CD4-positive, alpha-beta memory T cell (primary cell): Measurements from ENCODE around the gene PERM1. TPM values are rescaled to one million over a fixed set of nuclear protein-coding genes. Genes with fewer than 3 reads are reported as not detected.

Source experiments
- CTCF ChIA-PET: fragments of 350-600 bp; sonication (Branson Sonifier 250); formaldehyde crosslinking; loops from one replicate; lab custom pipeline; 2021; ENCODE audit warnings: inconsistent platforms; ENCODE audit not compliant: partially characterized antibody; lab: Charles Lee
- POLR2A ChIA-PET: fragments of 350-600 bp; sonication (Branson Sonifier 250); formaldehyde crosslinking; loops from one replicate; lab custom pipeline; 2021; ENCODE audit not compliant: partially characterized antibody; lab: Charles Lee
- DNase-seq, 5 donors: peaks; one replicate each; pipeline versions ENCODE4 v3.0.0 to v3.0.0-alpha.2; 2020 to 2022; ENCODE audit warnings: mixed read lengths in 1 of 5
- H3K27ac ChIP-seq: one replicate; pipeline ENCODE4 v1.7.0; 2013; ENCODE audit warnings: low read depth, low read length
- H3K27me3 ChIP-seq: 2 replicates; pipeline ENCODE4 v1.7.0; 2013; ENCODE audit warnings: mild to moderate bottlenecking, low read length, moderate library complexity; ENCODE audit not compliant: insufficient read depth
- H3K36me3 ChIP-seq: 2 replicates; pipeline ENCODE4 v1.7.0; 2013; ENCODE audit warnings: mild to moderate bottlenecking, low read length, moderate library complexity; ENCODE audit not compliant: insufficient read depth
- H3K4me1 ChIP-seq: 2 replicates; pipeline ENCODE4 v1.7.0; 2013; ENCODE audit warnings: mild to moderate bottlenecking, low read length, moderate library complexity; ENCODE audit not compliant: insufficient read depth
- H3K4me3 ChIP-seq, 2 donors: one replicate each; pipeline ENCODE4 v1.7.0; 2013; ENCODE audit warnings: low read length in 2 of 2, mild to moderate bottlenecking in 1 of 2
- H3K9me3 ChIP-seq, 2 donors: one replicate each; pipeline ENCODE4 v1.7.0; 2013; ENCODE audit warnings: low read length in 2 of 2, control low read depth in 1 of 2; ENCODE audit not compliant: control insufficient read depth in 1 of 2
- H3K27ac Mint-ChIP-seq, 7 donors: one replicate each; pipeline ENCODE4 v1.8.0; 2020 to 2021; ENCODE audit warnings: mixed read lengths in 7 of 7, mild to moderate bottlenecking in 6 of 7, inconsistent platforms in 3 of 7, moderate library complexity in 3 of 7
- H3K27me3 Mint-ChIP-seq, 2 donors: one replicate each; pipeline ENCODE4 v1.8.0; 2020 to 2021; ENCODE audit warnings: mixed read lengths in 2 of 2
- H3K36me3 Mint-ChIP-seq, 2 donors: one replicate each; pipeline ENCODE4 v1.8.0; 2020 to 2021; ENCODE audit warnings: mixed read lengths in 2 of 2, inconsistent platforms in 1 of 2, mild to moderate bottlenecking in 1 of 2
- H3K4me1 Mint-ChIP-seq, 4 donors: one replicate each; pipeline ENCODE4 v1.8.0; 2020 to 2021; ENCODE audit warnings: mixed read lengths in 4 of 4, mild to moderate bottlenecking in 1 of 4
- H3K4me3 Mint-ChIP-seq, 8 donors: one replicate each; pipeline ENCODE4 v1.8.0; 2020 to 2021; ENCODE audit warnings: mixed read lengths in 8 of 8, mild to moderate bottlenecking in 7 of 8, moderate library complexity in 6 of 8, inconsistent platforms in 3 of 8
- H3K9me3 Mint-ChIP-seq, 8 donors: one replicate each; pipeline ENCODE4 v1.8.0; 2020 to 2021; ENCODE audit warnings: mixed read lengths in 8 of 8, mild to moderate bottlenecking in 5 of 8, inconsistent platforms in 3 of 8, moderate library complexity in 1 of 8
- intact Hi-C: fragments of 100-400 bp; cut with micrococcal nuclease; formaldehyde crosslinking; loops from one replicate; pipeline ENCODE4 v1.15.1; 2023
- polyA plus RNA-seq, 2 donors: library from polyadenylated mRNA; unstranded; fragments of 300-500 nt; fragmentation: Illumina TruSeq; gene quantifications; one replicate each; pipeline ENCODE4 v1.2.3, GENCODE V29; 2021
- total RNA-seq, 2 experiments: library from RNA; stranded (reverse); gene quantifications; one replicate each; pipeline ENCODE4 v1.2.3, GENCODE V29; 2021

Gene PERM1
- total and polyA plus RNA-seq, 4 experiments from 2014 or later: 0.16 TPM; not detected in 3

DNA sequence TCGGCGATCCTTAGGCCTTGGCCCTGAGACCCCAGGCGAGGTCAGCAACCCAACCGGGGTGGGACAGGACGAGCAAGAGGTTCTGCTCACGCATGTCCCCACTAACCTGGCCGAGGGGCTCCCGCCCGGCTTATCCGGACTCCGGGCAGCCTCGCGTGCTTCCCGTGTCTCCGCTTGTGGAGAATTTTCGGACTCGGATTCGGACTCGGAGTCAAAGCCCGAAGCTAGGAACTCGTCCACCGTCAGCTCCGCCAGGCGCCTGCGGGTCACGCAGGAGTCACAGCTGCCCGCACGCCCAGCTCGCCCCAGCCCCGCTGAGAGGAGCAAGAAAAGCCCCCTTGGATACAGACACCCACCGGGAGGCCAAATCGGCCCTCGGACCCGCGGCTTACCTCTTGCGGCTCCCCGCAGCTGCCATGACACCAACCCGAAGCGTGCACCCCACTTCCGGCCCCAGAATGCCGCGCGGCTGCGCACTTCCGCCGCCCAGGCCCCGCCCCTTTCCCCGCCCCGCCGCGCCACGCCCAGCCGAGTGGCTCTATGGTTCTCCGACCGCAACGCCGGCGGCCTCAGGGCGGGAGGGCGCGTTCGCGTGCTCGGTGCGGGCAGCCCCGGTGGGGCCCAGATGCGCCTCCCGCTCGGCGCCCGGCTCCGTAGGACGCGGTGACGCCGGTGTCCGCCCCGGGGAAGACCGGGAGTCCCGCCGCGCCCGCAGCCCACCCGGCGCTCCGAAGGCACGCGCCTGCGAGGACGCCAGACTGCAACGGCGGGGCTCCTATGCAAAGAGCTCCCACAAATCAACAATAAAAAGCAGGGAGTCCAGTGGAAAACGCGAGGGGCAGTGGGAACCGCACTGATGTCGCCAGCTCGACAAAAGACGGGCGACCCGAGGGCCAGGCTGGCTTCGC is 22.8 kb downstream of the PERM1 start, which contains the start of gene NOC2L:
TSS of gene NOC2L (minus strand) at position 434 of the 908 bp plus-strand sequence. CDS start at position 418, 16 bp downstream.
- DNase-seq: peak; percentile 90 to 93 (median 92)
- ChIA-PET POLR2A (interaction anchor here (0.6 to 1.8 kb wide), 7 partner anchors 8 to 109 kb away, joined by 3 to 9 read pairs (median 3); partner anchors contain the start of genes ISG15 and PLEKHN1), CTCF (interaction anchor here (1.2 to 1.5 kb wide), 4 partner anchors 8 to 90 kb away, joined by 3 to 7 read pairs (median 4); no protein-coding TSS in a partner anchor)
- intact Hi-C loops: loop anchor here (2.0 to 5.0 kb wide), 2 partner anchors 37 to 54 kb away; partner anchors contain the start of genes ISG15 and SAMD11
- H3K27me3 Mint-ChIP-seq: no peaks in the 10 kb centered on the region
- H3K36me3 Mint-ChIP-seq: peaks cover 12 to 31% of the 10 kb centered on the region in 2 donors
- H3K27ac Mint-ChIP-seq: peak within 1 kb of the TSS; percentile 75 to 93 (median 86)
- peaks cover 23% of the 10 kb centered on the region for H3K4me1 ChIP-seq
- peaks cover 7 to 34% (median 18%) of the 10 kb centered on the region in 4 donors for H3K4me1 Mint-ChIP-seq
- peaks cover 28% of the 10 kb centered on the region for H3K36me3 ChIP-seq
- peak within 1 kb of the TSS; percentile 65 for H3K27ac ChIP-seq
- H3K4me3 ChIP-seq: peak within 1 kb of the TSS; percentile 83 to 99
- no peaks in the 10 kb centered on the region for H3K27me3 ChIP-seq
- H3K9me3 ChIP-seq: no peaks in the 10 kb centered on the region
- H3K9me3 Mint-ChIP-seq: no peaks in the 10 kb centered on the region
- H3K4me3 Mint-ChIP-seq: peak within 1 kb of the TSS; percentile 89 to 96 (median 91)

DNA sequence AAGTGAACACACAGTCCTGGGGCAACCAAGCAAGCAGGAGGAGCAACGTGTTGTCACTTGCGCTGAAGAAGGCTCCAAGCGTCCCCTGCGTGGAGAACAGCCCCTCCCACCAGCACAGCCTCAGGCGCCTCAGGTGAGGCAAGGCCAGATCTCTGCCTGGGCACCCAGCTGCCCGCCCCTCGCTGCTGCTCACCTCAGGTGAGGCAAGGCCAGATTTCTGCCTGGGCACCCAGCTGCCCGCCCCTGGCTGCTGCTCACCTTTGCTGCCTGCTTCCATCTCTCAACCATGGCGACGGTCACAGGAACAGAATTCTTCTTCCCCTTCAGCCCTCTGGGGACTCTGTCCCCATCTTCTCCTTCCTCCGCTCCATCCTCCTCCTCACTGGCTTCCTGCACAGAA is 25.3 kb downstream of the PERM1 start:
- H3K4me3 Mint-ChIP-seq: no peak overlapping the region
- no peak overlapping the region for H3K4me3 ChIP-seq
- H3K36me3 ChIP-seq: peaks cover 52% of the 10 kb centered on the region
- intact Hi-C loops: loop anchor here (5.0 kb wide), 1 partner anchor 34 kb away; the partner anchor contains the start of gene SAMD11
- H3K4me1 Mint-ChIP-seq: peaks cover 7 to 28% (median 18%) of the 10 kb centered on the region in 4 donors
- H3K9me3 Mint-ChIP-seq: no peaks in the 10 kb centered on the region
- DNase-seq: no peak
- H3K9me3 ChIP-seq: no peaks in the 10 kb centered on the region
- no peak overlapping the region for H3K27ac Mint-ChIP-seq
- no peak overlapping the region for H3K27ac ChIP-seq
- peaks cover 19 to 45% of the 10 kb centered on the region in 2 donors for H3K36me3 Mint-ChIP-seq
- CTCF ChIA-PET: interaction anchor here (0.9 kb wide), 1 partner anchor 20 kb away, joined by 3 read pairs; no protein-coding TSS in a partner anchor
- no peaks in the 10 kb centered on the region for H3K27me3 Mint-ChIP-seq
- peaks cover 21% of the 10 kb centered on the region for H3K4me1 ChIP-seq
- no peaks in the 10 kb centered on the region for H3K27me3 ChIP-seq
- POLR2A ChIA-PET: interaction anchor here (1.3 to 1.5 kb wide), 2 partner anchors 14 to 16 kb away, joined by 3 to 4 read pairs; no protein-coding TSS in a partner anchor

DNA sequence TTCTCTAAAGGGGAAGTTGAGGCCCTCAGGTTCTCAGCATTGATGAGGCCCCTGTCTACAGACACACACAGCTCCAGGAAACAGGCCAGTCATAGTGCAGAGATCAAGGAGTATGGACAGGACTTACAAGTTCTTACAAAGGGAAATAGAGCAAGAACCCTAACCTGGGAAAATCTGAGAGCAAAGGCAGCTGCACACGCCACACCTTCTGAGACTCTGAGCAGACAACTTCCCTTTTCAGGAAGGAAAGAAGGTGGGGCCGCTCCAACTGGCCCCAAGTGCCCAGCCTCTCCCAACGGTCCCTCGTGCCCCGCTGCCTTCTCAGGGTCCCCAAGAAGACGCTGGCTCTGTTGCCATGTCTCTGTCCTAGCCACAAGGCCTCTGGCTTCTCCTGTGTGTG is 26.4 kb downstream of the PERM1 start:
- peak overlapping the region in 1 of 7 donors; percentile 44 for H3K27ac Mint-ChIP-seq
- Histone ChIP-seq H3K27me3 (no peaks in the 10 kb centered on the region), H3K4me3 (no peak overlapping the region), H3K9me3 (no peaks in the 10 kb centered on the region), H3K27ac (no peak overlapping the region), H3K36me3 (peaks cover 59% of the 10 kb centered on the region), H3K4me1 (peaks cover 16% of the 10 kb centered on the region)
- H3K4me1 Mint-ChIP-seq: peaks cover 8 to 29% (median 19%) of the 10 kb centered on the region in 4 donors
- peaks cover 0 to 2% (median 0%) of the 10 kb centered on the region in 8 donors for H3K9me3 Mint-ChIP-seq
- no peaks in the 10 kb centered on the region for H3K27me3 Mint-ChIP-seq
- intact Hi-C loops: loop anchor here (5.0 kb wide), 1 partner anchor 33 kb away; the partner anchor contains the start of gene SAMD11
- ChIA-PET POLR2A (no interaction called here), CTCF (no interaction called here)
- H3K36me3 Mint-ChIP-seq: peaks cover 26 to 54% of the 10 kb centered on the region in 2 donors
- DNase-seq: no peak
- H3K4me3 Mint-ChIP-seq: peak overlapping the region in 2 of 8 donors; percentile 43 to 55

DNA sequence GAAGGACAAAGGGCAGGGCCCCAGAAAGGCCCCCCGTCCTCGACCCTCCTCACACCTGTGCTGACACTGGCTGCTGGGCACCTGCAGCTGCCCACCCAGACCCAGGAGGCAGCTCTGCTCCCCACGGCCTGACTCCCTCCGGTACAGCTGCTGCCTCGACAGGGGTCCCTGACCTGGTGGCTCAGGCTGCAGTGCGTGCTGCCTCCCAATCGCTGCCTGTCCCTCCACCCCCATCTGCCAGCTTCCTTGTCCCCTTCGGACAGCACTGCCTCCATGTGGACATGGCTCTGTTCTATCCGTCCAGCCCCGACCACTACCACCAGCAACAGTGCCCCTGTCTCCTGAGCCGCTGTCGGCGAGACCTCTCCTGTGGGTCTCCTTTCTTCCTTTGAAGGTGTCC is 27.0 kb downstream of the PERM1 start:
- H3K9me3 Mint-ChIP-seq: peaks cover 0 to 2% (median 0%) of the 10 kb centered on the region in 8 donors
- peak overlapping the region in 1 of 7 donors; percentile 44 for H3K27ac Mint-ChIP-seq
- H3K36me3 Mint-ChIP-seq: peaks cover 32 to 57% of the 10 kb centered on the region in 2 donors
- ChIA-PET POLR2A (no interaction called here), CTCF (no interaction called here)
- H3K4me3 Mint-ChIP-seq: no peak overlapping the region
- Histone ChIP-seq H3K9me3 (no peaks in the 10 kb centered on the region), H3K27me3 (no peaks in the 10 kb centered on the region), H3K4me1 (peaks cover 16% of the 10 kb centered on the region), H3K4me3 (no peak overlapping the region), H3K36me3 (peaks cover 65% of the 10 kb centered on the region), H3K27ac (no peak overlapping the region)
- intact Hi-C loops: loop anchor here (5.0 kb wide), 1 partner anchor 33 kb away; the partner anchor contains the start of gene SAMD11
- peaks cover 9 to 33% (median 19%) of the 10 kb centered on the region in 4 donors for H3K4me1 Mint-ChIP-seq
- DNase-seq: no peak
- H3K27me3 Mint-ChIP-seq: no peaks in the 10 kb centered on the region

DNA sequence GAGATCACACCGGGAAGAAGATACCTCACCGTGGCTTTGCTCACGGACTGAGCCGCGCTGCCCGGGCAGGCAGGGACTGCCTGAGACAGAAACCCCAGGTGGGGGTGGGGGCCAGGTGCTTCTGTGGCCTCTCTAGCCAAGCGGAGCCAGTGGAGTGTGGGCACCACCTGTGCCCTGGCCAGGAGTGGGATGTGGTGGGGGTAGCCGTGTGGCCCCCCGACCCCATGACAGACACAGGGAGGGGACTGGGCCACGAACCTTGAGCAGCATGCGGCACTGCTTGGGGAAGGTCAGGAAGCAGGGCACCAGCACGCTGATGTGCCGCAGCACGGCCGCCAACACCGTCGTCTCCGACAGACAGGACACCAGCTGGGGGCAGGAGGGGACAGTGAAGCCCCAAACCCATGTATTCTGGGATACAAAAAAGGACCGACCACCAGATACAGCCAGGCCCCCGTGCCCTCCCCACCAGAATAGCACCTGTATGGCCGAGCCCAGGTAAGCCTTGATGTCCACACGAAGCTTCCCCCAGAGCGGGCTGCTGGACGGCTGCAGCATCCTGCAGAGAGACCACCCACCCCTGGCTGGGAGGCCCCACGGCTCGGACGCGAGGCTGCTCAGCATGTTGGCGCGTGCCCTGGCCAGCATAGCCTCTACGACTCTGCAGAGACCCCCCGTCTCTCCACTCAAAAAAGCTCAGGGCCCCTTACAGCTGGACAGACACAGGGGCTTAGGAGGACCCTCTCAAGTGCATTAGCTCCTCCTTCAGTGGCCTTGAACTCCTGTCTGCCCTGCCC is 28.2 kb downstream of the PERM1 start:
- Histone ChIP-seq H3K4me3 (no peak overlapping the region), H3K27ac (no peak overlapping the region), H3K4me1 (peaks cover 16% of the 10 kb centered on the region), H3K9me3 (no peaks in the 10 kb centered on the region), H3K36me3 (peaks cover 76% of the 10 kb centered on the region), H3K27me3 (no peaks in the 10 kb centered on the region)
- peaks cover 9 to 34% (median 16%) of the 10 kb centered on the region in 4 donors for H3K4me1 Mint-ChIP-seq
- H3K4me3 Mint-ChIP-seq: no peak overlapping the region
- peaks cover 0 to 2% (median 0%) of the 10 kb centered on the region in 8 donors for H3K9me3 Mint-ChIP-seq
- no peaks in the 10 kb centered on the region for H3K27me3 Mint-ChIP-seq
- no peak for DNase-seq
- ChIA-PET POLR2A (no interaction called here), CTCF (no interaction called here)
- H3K36me3 Mint-ChIP-seq: peaks cover 42 to 68% of the 10 kb centered on the region in 2 donors
- H3K27ac Mint-ChIP-seq: no peak overlapping the region
- intact Hi-C loops: no loop called here

DNA sequence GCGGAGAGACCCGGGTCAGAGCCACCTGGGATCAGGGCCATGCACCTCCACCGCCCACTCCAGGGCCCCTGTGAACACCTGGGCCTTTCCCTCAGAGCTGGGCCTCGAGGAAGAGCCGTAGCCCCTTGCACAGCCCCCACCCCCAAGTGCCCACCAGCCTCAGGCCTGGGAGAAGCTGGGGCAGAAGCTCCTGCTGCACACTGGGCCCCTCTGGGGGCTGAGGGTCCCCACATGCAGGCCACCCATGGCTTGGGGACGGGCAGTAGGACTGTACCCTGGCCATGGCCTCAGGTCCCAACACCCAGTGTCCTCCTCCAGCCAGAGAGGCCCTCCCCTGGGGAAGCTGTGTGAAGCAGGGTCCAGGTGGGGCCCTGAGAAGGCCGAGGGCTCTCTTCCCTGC is 29.3 kb downstream of the PERM1 start:
- Histone ChIP-seq H3K27me3 (no peaks in the 10 kb centered on the region), H3K36me3 (peaks cover 85% of the 10 kb centered on the region), H3K27ac (no peak overlapping the region), H3K4me3 (no peak overlapping the region), H3K9me3 (no peaks in the 10 kb centered on the region), H3K4me1 (peaks cover 5% of the 10 kb centered on the region)
- intact Hi-C loops: no loop called here
- POLR2A ChIA-PET: no interaction called here
- peaks cover 44 to 63% of the 10 kb centered on the region in 2 donors for H3K36me3 Mint-ChIP-seq
- H3K27ac Mint-ChIP-seq: no peak overlapping the region
- no peaks in the 10 kb centered on the region for H3K27me3 Mint-ChIP-seq
- H3K9me3 Mint-ChIP-seq: peaks cover 0 to 2% (median 0%) of the 10 kb centered on the region in 8 donors
- no peak for DNase-seq
- peaks cover 4 to 23% (median 8%) of the 10 kb centered on the region in 4 donors for H3K4me1 Mint-ChIP-seq
- CTCF ChIA-PET: no interaction called here
- H3K4me3 Mint-ChIP-seq: no peak overlapping the region
